Thyroid gland (tissue), 4 donors: ENCODE measurements around the gene RFC3.

Experiments
- CTCF ChIP-seq, 6 experiments: fragments of 200-600 bp in 3 of 6; fragments of 450-650 bp in 3 of 6; sonication (generic) in 3 of 6; IDR thresholded peaks; one replicate each; pipeline ENCODE4 v1.5.1; 2016 to 2019; ENCODE audit warnings: antibody characterized with exemption in 6 of 6, mild to moderate bottlenecking in 2 of 6, inconsistent platforms in 1 of 6, moderate library complexity in 1 of 6
- POLR2A ChIP-seq, 2 donors: fragments of 450-650 bp; IDR thresholded peaks; one replicate each; pipeline ENCODE4 v1.6.1; 2017; ENCODE audit warnings: antibody characterized with exemption in 2 of 2, mild to moderate bottlenecking in 2 of 2, moderate library complexity in 1 of 2

- TF ChIP-seq CTCF (IDR thresholded peaks at IDR 0.05): no peak
- no peak for TF ChIP-seq POLR2A (IDR thresholded peaks at IDR 0.05)
These were observed 44.1 kb downstream of the RFC3 start for GRCh38 chr13:33862016-33862415.
